Gastrocnemius medialis (tissue), 4 donors: ENCODE data around the gene LHFPL4. TPM values are rescaled to one million over a fixed set of nuclear protein-coding genes. Genes with fewer than 3 reads are reported as not detected.

ENCODE experiments used
- ATAC-seq, 2 donors: fragments of 150-250 bp; one replicate each; pipeline ENCODE4 v1.9.1; 2016
- DNase-seq, 2 donors: peaks; one replicate each; pipeline ENCODE4 v3.0.0-alpha.2; 2019
- H3K27ac ChIP-seq, 4 donors: fragments of 200-600 bp; sonication (generic); 1 replicate in 1 of 4; 2 replicates in 3 of 4; pipeline ENCODE4 v1.5.1; 2016 to 2018; ENCODE audit warnings: mild to moderate bottlenecking in 2 of 4, moderate library complexity in 1 of 4
- H3K27me3 ChIP-seq, 3 donors: fragments of 200-600 bp; sonication (generic) in 2 of 3; 1 replicate in 1 of 3; 2 replicates in 2 of 3; pipeline versions ENCODE4 v1.5.1 to v1.6.0; 2016 to 2019; ENCODE audit warnings: mild to moderate bottlenecking in 1 of 3, moderate library complexity in 1 of 3
- H3K36me3 ChIP-seq, 2 donors: fragments of 200-600 bp; sonication (generic) in 1 of 2; one replicate each; pipeline ENCODE4 v1.5.1; 2017 to 2018
- H3K4me1 ChIP-seq, 2 donors: fragments of 200-600 bp; sonication (generic) in 1 of 2; one replicate each; pipeline ENCODE4 v1.5.1; 2016 to 2017; ENCODE audit warnings: mild to moderate bottlenecking in 2 of 2
- H3K4me3 ChIP-seq, 4 donors: fragments of 200-600 bp; sonication (generic) in 3 of 4; 1 replicate in 1 of 4; 2 replicates in 3 of 4; pipeline ENCODE4 v1.5.1; 2016 to 2019; ENCODE audit warnings: mild to moderate bottlenecking in 2 of 4
- H3K9me3 ChIP-seq, 3 donors: fragments of 200-600 bp; sonication (generic) in 2 of 3; 1 replicate in 1 of 3; 2 replicates in 2 of 3; pipeline ENCODE4 v1.5.1; 2016 to 2019
- CTCF ChIP-seq, 5 experiments: fragments of 450-650 bp in 3 of 5; fragments of 200-600 bp in 2 of 5; sonication (generic) in 2 of 5; IDR thresholded peaks in 4 of 5; conservative IDR thresholded peaks in 1 of 5; 1 replicate in 4 of 5; 2 replicates in 1 of 5; pipeline ENCODE4 v1.5.1; 2016 to 2019; ENCODE audit warnings: antibody characterized with exemption in 5 of 5, mild to moderate bottlenecking in 3 of 5, moderate library complexity in 3 of 5
- POLR2A ChIP-seq, 2 donors: fragments of 450-650 bp; IDR thresholded peaks; one replicate each; pipeline ENCODE4 v1.6.1; 2017; ENCODE audit warnings: antibody characterized with exemption in 2 of 2, mild to moderate bottlenecking in 2 of 2, moderate library complexity in 2 of 2
- in situ Hi-C, 4 donors: fragments of 200-750 bp; cut with MboI; loops; one replicate each; pipeline versions ENCODE4 v1.15.0 to v1.8.0; 2017; ENCODE audit warnings: low sequenced_read_pairs in 4 of 4
- intact Hi-C: fragments of 100-400 bp; cut with DNase I; formaldehyde crosslinking; loops from one replicate; pipeline ENCODE4 v1.15.1; 2023; ENCODE audit warnings: low total_unique reads
- total RNA-seq, 4 donors: library from RNA; depleted of rRNA; stranded (reverse); fragments of >200 nt; gene quantifications; one replicate each; pipeline versions ENCODE4 v1.1.0 to v1.2.3, GENCODE V29; 2016

Gene LHFPL4
- total RNA-seq, 4 donors from 2014 or later = not detected

- no peak overlapping the region for H3K27ac ChIP-seq
- H3K9me3 ChIP-seq = no peaks in the 10 kb centered on the region
- no peak for TF ChIP-seq CTCF (IDR thresholded peaks at IDR 0.05 in 4 of 5, conservative IDR thresholded peaks at IDR 0.05 in 1 of 5)
- TF ChIP-seq POLR2A (IDR thresholded peaks at IDR 0.05) = no peak
- in situ Hi-C loops = no loop called here
- DNase-seq (no peak), ATAC-seq (no peak)
- H3K27me3 ChIP-seq = peaks cover 23 to 35% (median 35%) of the 10 kb centered on the region in 3 donors
- H3K4me1 ChIP-seq = no peaks in the 10 kb centered on the region
- no peaks in the 10 kb centered on the region for H3K36me3 ChIP-seq
- intact Hi-C loops = no loop called here
- no peak overlapping the region for H3K4me3 ChIP-seq
Measured at GRCh38 chr3:9553948-9554513, 409 bp upstream of the LHFPL4 start.

- ATAC-seq (no peak), DNase-seq (no peak)
- intact Hi-C loops (no loop called here), in situ Hi-C loops (no loop called here)
- no peaks in the 10 kb centered on the region for H3K36me3 ChIP-seq
- no peaks in the 10 kb centered on the region for H3K9me3 ChIP-seq
- no peaks in the 10 kb centered on the region for H3K4me1 ChIP-seq
- H3K4me3 ChIP-seq = no peak overlapping the region
- H3K27ac ChIP-seq = no peak overlapping the region
- TF ChIP-seq CTCF (IDR thresholded peaks at IDR 0.05 in 4 of 5, conservative IDR thresholded peaks at IDR 0.05 in 1 of 5) (no peak), POLR2A (IDR thresholded peaks at IDR 0.05) (no peak)
- H3K27me3 ChIP-seq = peaks cover 23 to 35% (median 35%) of the 10 kb centered on the region in 3 donors
Measured at GRCh38 chr3:9552252-9552999, 1.2 kb downstream of the LHFPL4 start.

GRCh38 chr3:9550999-9551398 lies 2.6 kb downstream of the LHFPL4 start:
- in situ Hi-C loops (no loop called here), intact Hi-C loops (no loop called here)
- H3K27ac ChIP-seq = no peak overlapping the region
- TF ChIP-seq POLR2A (IDR thresholded peaks at IDR 0.05) (no peak), CTCF (IDR thresholded peaks at IDR 0.05 in 4 of 5, conservative IDR thresholded peaks at IDR 0.05 in 1 of 5) (no peak)
- DNase-seq = no peak
- no peak overlapping the region for H3K4me3 ChIP-seq
- H3K4me1 ChIP-seq = no peaks in the 10 kb centered on the region
- no peak for ATAC-seq
- no peaks in the 10 kb centered on the region for H3K9me3 ChIP-seq
- no peaks in the 10 kb centered on the region for H3K36me3 ChIP-seq
- H3K27me3 ChIP-seq = peaks cover 23 to 35% (median 35%) of the 10 kb centered on the region in 3 donors

- no peaks in the 10 kb centered on the region for H3K9me3 ChIP-seq
- in situ Hi-C loops (no loop called here), intact Hi-C loops (no loop called here)
- H3K27me3 ChIP-seq = peaks cover 20 to 34% (median 34%) of the 10 kb centered on the region in 3 donors
- H3K4me1 ChIP-seq = no peaks in the 10 kb centered on the region
- no peak overlapping the region for H3K4me3 ChIP-seq
- H3K36me3 ChIP-seq = no peaks in the 10 kb centered on the region
- H3K27ac ChIP-seq = no peak overlapping the region
- ATAC-seq (no peak), DNase-seq (no peak)
- TF ChIP-seq POLR2A (IDR thresholded peaks at IDR 0.05) = no peak
- TF ChIP-seq CTCF (IDR thresholded peaks at IDR 0.05 in 4 of 5, conservative IDR thresholded peaks at IDR 0.05 in 1 of 5) = no peak
Measured at GRCh38 chr3:9549600-9549999, 4.0 kb downstream of the LHFPL4 start.
